GM10248 (cell line): Measurements from ENCODE around the gene AQP1.

Experiments used
- CTCF ChIA-PET: fragments of 300-600 bp; sonication (Branson Sonifier 250); formaldehyde crosslinking; extraction: SDS; loops from one replicate; lab custom pipeline; 2021; ENCODE audit warnings: antibody characterized with exemption; lab: Yijun Ruan, JAX
- POLR2A ChIA-PET: fragments of 350-650 bp; sonication (Branson Sonifier 250); formaldehyde crosslinking; extraction: SDS; loops from one replicate; lab custom pipeline; 2020; ENCODE audit warnings: antibody characterized with exemption; lab: Yijun Ruan, JAX
- DNase-seq: peaks from one replicate; pipeline ENCODE4 v3.0.0; 2012; ENCODE audit errors: extremely low spot score
- TF ChIP-seq, protein P1 (sequence below): IDR thresholded peaks from 2 replicates; pipeline ENCODE4 v1.5.1; 2012; ENCODE audit warnings: mild to moderate bottlenecking, low read depth; ENCODE audit errors: extremely low read depth, missing control alignments, control extremely low read depth

The AQP1 gene

DNA sequence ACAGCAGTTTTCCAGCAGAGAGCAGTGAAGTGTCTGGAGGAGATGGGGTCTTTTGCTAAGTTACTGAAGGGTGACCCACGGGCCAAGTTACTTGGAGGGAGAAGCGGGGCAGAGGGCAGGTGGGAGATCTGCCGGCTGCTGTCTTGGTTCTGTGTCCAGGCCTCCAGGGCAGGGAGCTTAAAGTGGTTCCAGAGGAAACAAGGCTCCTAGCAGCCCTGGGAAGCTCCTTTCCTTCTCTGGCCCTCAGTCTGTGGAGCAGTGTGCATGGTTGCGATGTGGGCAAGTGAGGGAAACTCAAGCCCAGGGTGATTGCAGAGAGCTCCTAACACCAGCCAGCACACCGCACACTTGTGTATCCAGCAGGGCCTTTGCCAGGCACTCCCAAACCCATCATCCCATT, 58.4 kb downstream of the AQP1 start:
- ChIA-PET POLR2A (no interaction called here), CTCF (interaction anchor here (0.9 to 8.8 kb wide), 9 partner anchors 10 to 229 kb away, joined by 4 to 63 read pairs (median 6); no protein-coding TSS in a partner anchor)
- TF ChIP-seq, protein P1, sequence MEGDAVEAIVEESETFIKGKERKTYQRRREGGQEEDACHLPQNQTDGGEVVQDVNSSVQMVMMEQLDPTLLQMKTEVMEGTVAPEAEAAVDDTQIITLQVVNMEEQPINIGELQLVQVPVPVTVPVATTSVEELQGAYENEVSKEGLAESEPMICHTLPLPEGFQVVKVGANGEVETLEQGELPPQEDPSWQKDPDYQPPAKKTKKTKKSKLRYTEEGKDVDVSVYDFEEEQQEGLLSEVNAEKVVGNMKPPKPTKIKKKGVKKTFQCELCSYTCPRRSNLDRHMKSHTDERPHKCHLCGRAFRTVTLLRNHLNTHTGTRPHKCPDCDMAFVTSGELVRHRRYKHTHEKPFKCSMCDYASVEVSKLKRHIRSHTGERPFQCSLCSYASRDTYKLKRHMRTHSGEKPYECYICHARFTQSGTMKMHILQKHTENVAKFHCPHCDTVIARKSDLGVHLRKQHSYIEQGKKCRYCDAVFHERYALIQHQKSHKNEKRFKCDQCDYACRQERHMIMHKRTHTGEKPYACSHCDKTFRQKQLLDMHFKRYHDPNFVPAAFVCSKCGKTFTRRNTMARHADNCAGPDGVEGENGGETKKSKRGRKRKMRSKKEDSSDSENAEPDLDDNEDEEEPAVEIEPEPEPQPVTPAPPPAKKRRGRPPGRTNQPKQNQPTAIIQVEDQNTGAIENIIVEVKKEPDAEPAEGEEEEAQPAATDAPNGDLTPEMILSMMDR, result no peak
- DNase-seq, result no peak

DNA sequence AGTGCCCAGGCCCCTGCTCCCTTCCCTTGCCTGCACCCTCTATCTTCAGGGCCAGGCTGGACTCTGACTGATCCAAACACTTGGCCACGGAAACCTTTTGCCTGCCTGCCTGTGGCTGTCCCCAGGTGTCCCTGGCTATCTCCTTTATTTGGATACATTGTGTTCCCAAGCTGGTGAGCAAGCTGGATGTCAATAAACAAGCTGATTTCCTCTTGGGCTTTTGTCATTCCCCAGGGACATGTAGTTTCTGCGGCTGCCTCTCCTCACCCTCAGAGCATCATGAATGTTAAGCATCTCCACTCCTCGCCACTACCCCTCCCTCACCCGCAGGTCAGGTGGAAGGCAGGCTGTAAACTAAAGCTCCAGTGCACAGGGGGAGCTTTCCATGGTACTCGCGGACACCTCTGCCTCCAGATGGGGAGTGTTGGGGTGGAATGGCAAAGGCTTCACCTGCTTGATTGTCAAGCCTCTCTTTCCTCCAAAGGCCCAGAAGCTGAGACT, 59.0 kb downstream of the AQP1 start:
- CTCF ChIA-PET, result interaction anchor here (0.9 to 8.8 kb wide), 10 partner anchors 10 to 230 kb away, joined by 3 to 63 read pairs (median 6); no protein-coding TSS in a partner anchor
- peak; percentile 19 for DNase-seq
- POLR2A ChIA-PET, result no interaction called here
- TF ChIP-seq, protein P1, result no peak

- ChIA-PET CTCF (interaction anchor here (1.1 to 8.8 kb wide), 8 partner anchors 10 to 231 kb away, joined by 3 to 63 read pairs (median 6); no protein-coding TSS in a partner anchor), POLR2A (no interaction called here)
- DNase-seq, result no peak
- TF ChIP-seq, protein P1, result no peak
Observed at GRCh38 chr7:30971440-30971839, 59.8 kb downstream of the AQP1 start.

- DNase-seq, result no peak
- ChIA-PET POLR2A (no interaction called here), CTCF (interaction anchor here (0.6 to 8.8 kb wide), 8 partner anchors 9 to 162 kb away, joined by 3 to 63 read pairs (median 6); no protein-coding TSS in a partner anchor)
- TF ChIP-seq, protein P1, result no peak
Observed at GRCh38 chr7:30971840-30972563, 60.3 kb downstream of the AQP1 start.

- CTCF ChIA-PET, result interaction anchor here (1.0 to 8.8 kb wide), 12 partner anchors 7 to 233 kb away, joined by 3 to 63 read pairs (median 8); no protein-coding TSS in a partner anchor
- TF ChIP-seq, protein P1, result no peak
- POLR2A ChIA-PET, result no interaction called here
- DNase-seq, result no peak
Observed at GRCh38 chr7:30973292-30973691, 61.6 kb downstream of the AQP1 start.

GRCh38 chr7:30973791-30974604, 62.3 kb downstream of the AQP1 start:
- TF ChIP-seq, protein P1, result no peak
- ChIA-PET POLR2A (no interaction called here), CTCF (interaction anchor here (0.8 to 8.8 kb wide), 25 partner anchors 8 to 765 kb away, joined by 3 to 63 read pairs (median 4); partner anchors contain the start of gene GHRHR)
- no peak for DNase-seq
